ENCODE data around the gene CNTN6.

GRCh38 chr3:1135194-1135593 is 42.4 kb downstream of the CNTN6 start:
- TF ChIP-seq CTCF (IDR thresholded peaks at IDR 0.05) (no peak), EZH2 (IDR thresholded peaks at IDR 0.05) (no peak), EZH2phosphoT487 (IDR thresholded peaks at IDR 0.05) (no peak)
